ENCODE data around the gene GUCA1C. TPM values are rescaled to one million over a fixed set of nuclear protein-coding genes. Genes with fewer than 3 reads are reported as not detected.

The GUCA1C gene
- total RNA-seq, 2 donors from 2014 or later, result not detected

DNA sequence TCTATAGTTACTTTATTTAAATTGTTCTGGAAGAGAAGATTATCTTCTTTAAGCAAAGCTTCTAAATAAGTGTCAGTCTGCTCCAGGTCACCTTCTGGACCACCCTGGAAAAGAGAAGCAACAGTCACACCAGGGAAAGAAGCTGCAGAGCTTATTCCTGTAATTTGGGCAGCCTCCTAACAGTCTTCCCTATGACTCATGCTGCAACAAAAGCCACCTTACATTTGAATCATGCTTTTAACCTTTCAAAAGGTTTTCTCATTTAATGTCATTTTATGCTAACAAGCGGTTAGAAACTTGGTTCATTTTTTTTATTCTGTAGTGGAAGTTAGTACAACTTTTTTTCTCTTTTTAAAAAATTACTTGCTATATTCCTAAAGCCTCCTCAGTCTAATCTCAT, 5.3 kb upstream of the GUCA1C start:
- Histone ChIP-seq H3K4me3 (no peak overlapping the region), H3K4me1 (replicated peaks) (no peaks in the 10 kb centered on the region), H3K27ac (no peak overlapping the region), H3K36me3 (no peaks in the 10 kb centered on the region), H3K9me3 (no peaks in the 10 kb centered on the region), H3K27me3 (replicated peaks; ENCODE audit: insufficient read depth) (no peaks in the 10 kb centered on the region)
- 79% methylated on average over 1 of the region's 1 CpG for WGBS
- TF ChIP-seq CTCF (IDR thresholded peaks at IDR 0.05), result no peak
- TF ChIP-seq POLR2A (IDR thresholded peaks at IDR 0.05), result no peak
- no peak for TF ChIP-seq POLR2AphosphoS5 (IDR thresholded peaks at IDR 0.05)
- DNase-seq (ENCODE audit: low spot score), result no peak
- intact Hi-C loops (cut with DNase I), result no loop called here

GRCh38 chr3:108953210-108953609, 469 bp downstream of the GUCA1C start:
- no peak overlapping the region for H3K27ac ChIP-seq
- no peaks in the 10 kb centered on the region for H3K9me3 ChIP-seq
- TF ChIP-seq POLR2AphosphoS5 (IDR thresholded peaks at IDR 0.05) (no peak), POLR2A (IDR thresholded peaks at IDR 0.05) (no peak), CTCF (IDR thresholded peaks at IDR 0.05) (no peak)
- H3K27me3 ChIP-seq (replicated peaks; ENCODE audit: insufficient read depth), result no peaks in the 10 kb centered on the region
- H3K36me3 ChIP-seq, result no peaks in the 10 kb centered on the region
- intact Hi-C loops (cut with DNase I), result no loop called here
- H3K4me3 ChIP-seq, result no peak overlapping the region
- WGBS, result 59% methylated on average over 4 of the region's 4 CpGs
- no peak for DNase-seq (ENCODE audit: low spot score)
- H3K4me1 ChIP-seq (replicated peaks), result no peaks in the 10 kb centered on the region

GRCh38 chr3:108951820-108952501, 1.7 kb downstream of the GUCA1C start:
- no peak for DNase-seq (ENCODE audit: low spot score)
- H3K27ac ChIP-seq, result no peak overlapping the region
- 83% methylated on average over 7 of the region's 7 CpGs for WGBS
- no peaks in the 10 kb centered on the region for H3K36me3 ChIP-seq
- intact Hi-C loops (cut with DNase I), result no loop called here
- no peaks in the 10 kb centered on the region for H3K9me3 ChIP-seq
- H3K27me3 ChIP-seq (replicated peaks; ENCODE audit: insufficient read depth), result no peaks in the 10 kb centered on the region
- no peak for TF ChIP-seq POLR2A (IDR thresholded peaks at IDR 0.05)
- TF ChIP-seq POLR2AphosphoS5 (IDR thresholded peaks at IDR 0.05), result no peak
- no peak for TF ChIP-seq CTCF (IDR thresholded peaks at IDR 0.05)
- no peaks in the 10 kb centered on the region for H3K4me1 ChIP-seq (replicated peaks)
- no peak overlapping the region for H3K4me3 ChIP-seq

GRCh38 chr3:108947855-108948254, 5.8 kb downstream of the GUCA1C start:
- Histone ChIP-seq H3K36me3 (no peaks in the 10 kb centered on the region), H3K9me3 (no peaks in the 10 kb centered on the region), H3K4me1 (replicated peaks) (no peaks in the 10 kb centered on the region), H3K27ac (no peak overlapping the region), H3K4me3 (no peak overlapping the region), H3K27me3 (replicated peaks; ENCODE audit: insufficient read depth) (no peaks in the 10 kb centered on the region)
- WGBS, result 56% methylated on average over 2 of the region's 2 CpGs
- intact Hi-C loops (cut with DNase I), result no loop called here
- TF ChIP-seq CTCF (IDR thresholded peaks at IDR 0.05), result no peak
- TF ChIP-seq POLR2A (IDR thresholded peaks at IDR 0.05), result no peak
- TF ChIP-seq POLR2AphosphoS5 (IDR thresholded peaks at IDR 0.05), result no peak
- no peak for DNase-seq (ENCODE audit: low spot score)

All from prostate gland (tissue), 2 donors.